ENCODE measurements around the gene ZNF280A.

DNA sequence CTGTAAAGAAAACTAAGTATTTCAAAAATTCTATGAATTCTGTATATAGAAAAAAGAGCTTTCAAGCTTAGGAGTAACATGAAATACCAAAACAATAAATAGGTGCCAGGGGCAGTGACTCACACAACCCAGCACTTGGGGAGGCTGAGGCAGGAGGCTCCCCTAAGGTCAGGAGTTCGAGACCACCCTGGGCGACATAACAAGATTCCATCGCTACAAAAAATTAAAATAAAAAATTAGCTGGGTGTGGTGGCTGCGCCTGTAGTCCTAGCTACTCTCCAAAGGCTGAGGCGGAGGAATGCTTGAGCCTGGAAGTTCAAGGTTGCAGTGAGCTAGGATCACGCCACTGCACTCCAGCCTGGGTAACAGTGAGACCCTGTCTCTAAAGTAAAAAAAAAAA is 33.0 kb downstream of the ZNF280A start:
- TF ChIP-seq POLR2AphosphoS5 (IDR thresholded peaks at IDR 0.05; ENCODE audit: low read depth) (no peak), EZH2phosphoT487 (IDR thresholded peaks at IDR 0.05; ENCODE audit: unreplicated experiment) (no peak), CTCF (conservative IDR thresholded peaks at IDR 0.05; ENCODE audit: low read depth in 2 of 2) (no peak), REST (IDR thresholded peaks at IDR 0.05; ENCODE audit: unreplicated experiment) (no peak), EZH2 (IDR thresholded peaks at IDR 0.05; ENCODE audit: low read depth, unreplicated experiment) (no peak), CREB1 (CRISPR knock-in tag; IDR thresholded peaks at IDR 0.05; ENCODE audit: low read depth) (no peak), JUNB (IDR thresholded peaks at IDR 0.05; ENCODE audit: unreplicated experiment) (no peak), ZNF114 (CRISPR knock-in tag; IDR thresholded peaks at IDR 0.05) (no peak)
- TF ChIP-seq, protein P1, sequence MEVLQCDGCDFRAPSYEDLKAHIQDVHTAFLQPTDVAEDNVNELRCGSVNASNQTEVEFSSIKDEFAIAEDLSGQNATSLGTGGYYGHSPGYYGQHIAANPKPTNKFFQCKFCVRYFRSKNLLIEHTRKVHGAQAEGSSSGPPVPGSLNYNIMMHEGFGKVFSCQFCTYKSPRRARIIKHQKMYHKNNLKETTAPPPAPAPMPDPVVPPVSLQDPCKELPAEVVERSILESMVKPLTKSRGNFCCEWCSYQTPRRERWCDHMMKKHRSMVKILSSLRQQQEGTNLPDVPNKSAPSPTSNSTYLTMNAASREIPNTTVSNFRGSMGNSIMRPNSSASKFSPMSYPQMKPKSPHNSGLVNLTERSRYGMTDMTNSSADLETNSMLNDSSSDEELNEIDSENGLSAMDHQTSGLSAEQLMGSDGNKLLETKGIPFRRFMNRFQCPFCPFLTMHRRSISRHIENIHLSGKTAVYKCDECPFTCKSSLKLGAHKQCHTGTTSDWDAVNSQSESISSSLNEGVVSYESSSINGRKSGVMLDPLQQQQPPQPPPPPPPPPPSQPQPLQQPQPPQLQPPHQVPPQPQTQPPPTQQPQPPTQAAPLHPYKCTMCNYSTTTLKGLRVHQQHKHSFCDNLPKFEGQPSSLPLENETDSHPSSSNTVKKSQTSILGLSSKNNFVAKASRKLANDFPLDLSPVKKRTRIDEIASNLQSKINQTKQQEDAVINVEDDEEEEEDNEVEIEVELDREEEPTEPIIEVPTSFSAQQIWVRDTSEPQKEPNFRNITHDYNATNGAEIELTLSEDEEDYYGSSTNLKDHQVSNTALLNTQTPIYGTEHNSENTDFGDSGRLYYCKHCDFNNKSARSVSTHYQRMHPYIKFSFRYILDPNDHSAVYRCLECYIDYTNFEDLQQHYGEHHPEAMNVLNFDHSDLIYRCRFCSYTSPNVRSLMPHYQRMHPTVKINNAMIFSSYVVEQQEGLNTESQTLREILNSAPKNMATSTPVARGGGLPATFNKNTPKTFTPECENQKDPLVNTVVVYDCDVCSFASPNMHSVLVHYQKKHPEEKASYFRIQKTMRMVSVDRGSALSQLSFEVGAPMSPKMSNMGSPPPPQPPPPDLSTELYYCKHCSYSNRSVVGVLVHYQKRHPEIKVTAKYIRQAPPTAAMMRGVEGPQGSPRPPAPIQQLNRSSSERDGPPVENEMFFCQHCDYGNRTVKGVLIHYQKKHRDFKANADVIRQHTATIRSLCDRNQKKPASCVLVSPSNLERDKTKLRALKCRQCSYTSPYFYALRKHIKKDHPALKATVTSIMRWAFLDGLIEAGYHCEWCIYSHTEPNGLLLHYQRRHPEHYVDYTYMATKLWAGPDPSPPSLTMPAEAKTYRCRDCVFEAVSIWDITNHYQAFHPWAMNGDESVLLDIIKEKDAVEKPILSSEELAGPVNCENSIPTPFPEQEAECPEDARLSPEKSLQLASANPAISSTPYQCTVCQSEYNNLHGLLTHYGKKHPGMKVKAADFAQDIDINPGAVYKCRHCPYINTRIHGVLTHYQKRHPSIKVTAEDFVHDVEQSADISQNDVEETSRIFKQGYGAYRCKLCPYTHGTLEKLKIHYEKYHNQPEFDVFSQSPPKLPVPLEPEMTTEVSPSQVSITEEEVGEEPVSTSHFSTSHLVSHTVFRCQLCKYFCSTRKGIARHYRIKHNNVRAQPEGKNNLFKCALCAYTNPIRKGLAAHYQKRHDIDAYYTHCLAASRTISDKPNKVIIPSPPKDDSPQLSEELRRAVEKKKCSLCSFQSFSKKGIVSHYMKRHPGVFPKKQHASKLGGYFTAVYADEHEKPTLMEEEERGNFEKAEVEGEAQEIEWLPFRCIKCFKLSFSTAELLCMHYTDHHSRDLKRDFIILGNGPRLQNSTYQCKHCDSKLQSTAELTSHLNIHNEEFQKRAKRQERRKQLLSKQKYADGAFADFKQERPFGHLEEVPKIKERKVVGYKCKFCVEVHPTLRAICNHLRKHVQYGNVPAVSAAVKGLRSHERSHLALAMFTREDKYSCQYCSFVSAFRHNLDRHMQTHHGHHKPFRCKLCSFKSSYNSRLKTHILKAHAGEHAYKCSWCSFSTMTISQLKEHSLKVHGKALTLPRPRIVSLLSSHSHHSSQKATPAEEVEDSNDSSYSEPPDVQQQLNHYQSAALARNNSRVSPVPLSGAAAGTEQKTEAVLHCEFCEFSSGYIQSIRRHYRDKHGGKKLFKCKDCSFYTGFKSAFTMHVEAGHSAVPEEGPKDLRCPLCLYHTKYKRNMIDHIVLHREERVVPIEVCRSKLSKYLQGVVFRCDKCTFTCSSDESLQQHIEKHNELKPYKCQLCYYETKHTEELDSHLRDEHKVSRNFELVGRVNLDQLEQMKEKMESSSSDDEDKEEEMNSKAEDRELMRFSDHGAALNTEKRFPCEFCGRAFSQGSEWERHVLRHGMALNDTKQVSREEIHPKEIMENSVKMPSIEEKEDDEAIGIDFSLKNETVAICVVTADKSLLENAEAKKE (CRISPR knock-in tag; IDR thresholded peaks at IDR 0.05) = no peak

Data from GM23338 (cell line).